ENCODE measurements around the gene RFFL. TPM values are rescaled to one million over a fixed set of nuclear protein-coding genes. Genes with fewer than 3 reads are reported as not detected.
A peak's percentile ranks its signal among the peaks of the same experiment; 100 is the strongest.

RFFL gene
- total RNA-seq, 1 experiment from 2014 or later: 37.7 TPM

DNA sequence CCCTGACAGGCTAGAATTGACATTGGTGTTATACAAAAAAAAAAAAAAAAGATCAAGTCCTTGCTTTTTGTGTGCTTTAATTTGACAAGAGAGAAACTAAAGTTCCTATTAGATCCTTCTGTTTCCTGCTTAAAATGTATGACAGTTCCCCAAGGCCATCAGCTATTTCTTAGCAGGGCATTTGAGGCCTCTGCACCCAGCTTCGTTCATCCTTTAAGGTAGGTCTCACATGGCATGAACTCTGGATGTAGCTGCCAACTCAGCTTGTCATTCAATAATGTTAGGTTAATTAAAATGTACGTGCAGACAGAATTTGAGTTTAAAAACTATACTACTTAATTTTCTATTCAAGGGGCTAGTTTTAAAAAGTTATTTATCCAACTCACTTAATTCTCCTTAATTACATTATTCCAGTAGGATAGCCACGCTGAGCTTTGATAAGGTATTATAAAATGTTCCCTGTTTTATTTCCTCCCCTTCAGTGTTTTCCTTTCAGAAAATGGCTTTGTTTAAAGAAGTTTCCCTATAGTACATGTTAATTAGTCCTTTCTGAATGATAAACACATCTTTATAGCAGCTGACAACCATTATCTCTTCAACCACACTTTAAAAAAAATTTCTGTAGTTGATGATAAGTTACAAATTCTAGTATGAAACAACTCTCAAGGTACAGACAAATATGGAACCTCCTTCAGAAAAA lies 1.2 kb upstream of the RFFL start:
- H3K27ac ChIP-seq (ENCODE audit: low read length): peak overlapping the region; percentile 100
- H3K4me2 ChIP-seq (ENCODE audit: low read length): peak overlapping the region; percentile 65
- H3K4me3 ChIP-seq (ENCODE audit: low read length): peak overlapping the region; percentile 38; the same call in 1 of the 2 replicates
- H3K27me3 ChIP-seq (ENCODE audit: low read length): no peaks in the 10 kb centered on the region
- peak overlapping the region; percentile 88 for H3K9ac ChIP-seq (ENCODE audit: low read length)
- no peaks in the 10 kb centered on the region for H4K20me1 ChIP-seq (ENCODE audit: low read length)
- peaks cover 85% of the 10 kb centered on the region for H3K79me2 ChIP-seq (ENCODE audit: low read length)
- ChIA-PET POLR2A (ENCODE audit: unreplicated experiment) (no interaction called here), CTCF (interaction anchor here (0.6 to 0.8 kb wide), 2 partner anchors 25 to 55 kb away, joined by 3 to 7 read pairs; partner anchors contain the start of gene RAD51D)
- ATAC-seq: no peak
- DNase-seq: no peak
- intact Hi-C loops (cut with micrococcal nuclease): no loop called here
- no peak overlapping the region for H2AFZ ChIP-seq (ENCODE audit: low read length)
- peaks cover 34% of the 10 kb centered on the region for H3K36me3 ChIP-seq (ENCODE audit: low read depth, low read length)
- H3F3A ChIP-seq (ENCODE audit: low read length, unreplicated experiment): peaks cover 8% of the 10 kb centered on the region
- TF ChIP-seq, protein P1, sequence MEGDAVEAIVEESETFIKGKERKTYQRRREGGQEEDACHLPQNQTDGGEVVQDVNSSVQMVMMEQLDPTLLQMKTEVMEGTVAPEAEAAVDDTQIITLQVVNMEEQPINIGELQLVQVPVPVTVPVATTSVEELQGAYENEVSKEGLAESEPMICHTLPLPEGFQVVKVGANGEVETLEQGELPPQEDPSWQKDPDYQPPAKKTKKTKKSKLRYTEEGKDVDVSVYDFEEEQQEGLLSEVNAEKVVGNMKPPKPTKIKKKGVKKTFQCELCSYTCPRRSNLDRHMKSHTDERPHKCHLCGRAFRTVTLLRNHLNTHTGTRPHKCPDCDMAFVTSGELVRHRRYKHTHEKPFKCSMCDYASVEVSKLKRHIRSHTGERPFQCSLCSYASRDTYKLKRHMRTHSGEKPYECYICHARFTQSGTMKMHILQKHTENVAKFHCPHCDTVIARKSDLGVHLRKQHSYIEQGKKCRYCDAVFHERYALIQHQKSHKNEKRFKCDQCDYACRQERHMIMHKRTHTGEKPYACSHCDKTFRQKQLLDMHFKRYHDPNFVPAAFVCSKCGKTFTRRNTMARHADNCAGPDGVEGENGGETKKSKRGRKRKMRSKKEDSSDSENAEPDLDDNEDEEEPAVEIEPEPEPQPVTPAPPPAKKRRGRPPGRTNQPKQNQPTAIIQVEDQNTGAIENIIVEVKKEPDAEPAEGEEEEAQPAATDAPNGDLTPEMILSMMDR (conservative IDR thresholded peaks at IDR 0.05; ENCODE audit: low read depth, low read length): no peak
- no peak for TF ChIP-seq EZH2 (IDR thresholded peaks at IDR 0.05; ENCODE audit: low read length, unreplicated experiment)
- no peak for TF ChIP-seq EZH2phosphoT487 (IDR thresholded peaks at IDR 0.05; ENCODE audit: borderline replicate concordance, low read length)
- no peaks in the 10 kb centered on the region for H3K9me2 ChIP-seq (replicated peaks; ENCODE audit: low read length)
- BruUV-seq (replicated peaks): no TSS peak
- no peaks in the 10 kb centered on the region for H3K9me3 ChIP-seq (ENCODE audit: low read length)
- peaks cover 27% of the 10 kb centered on the region for H3K4me1 ChIP-seq (ENCODE audit: insufficient read depth, low read length)

DNA sequence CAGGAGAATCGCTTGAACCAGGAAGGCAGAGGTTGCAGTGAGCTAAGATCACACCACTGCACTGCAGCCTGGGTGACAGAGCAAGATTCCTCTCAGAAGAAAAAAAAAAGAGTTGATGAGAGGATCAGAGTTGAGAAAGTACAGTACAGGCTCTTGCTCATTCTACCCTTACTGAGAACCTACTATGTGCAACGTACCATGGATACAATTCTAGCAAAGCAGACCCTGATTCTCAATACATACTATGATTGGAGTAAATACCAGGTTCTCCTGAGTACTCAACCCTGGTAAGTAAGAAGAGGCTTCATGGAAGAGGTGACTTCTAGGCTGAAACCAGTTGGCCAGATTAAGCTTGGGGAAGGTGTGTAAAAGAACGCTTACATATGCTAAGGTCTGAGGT lies 1.2 kb downstream of the RFFL start:
- Histone ChIP-seq H3K9me3 (ENCODE audit: low read length) (no peaks in the 10 kb centered on the region), H3K4me2 (ENCODE audit: low read length) (peak overlapping the region; percentile 48; the same call in 1 of the 2 replicates), H3K9ac (ENCODE audit: low read length) (peak overlapping the region; percentile 88), H3K4me1 (ENCODE audit: insufficient read depth, low read length) (peaks cover 40% of the 10 kb centered on the region), H3F3A (ENCODE audit: low read length, unreplicated experiment) (peaks cover 8% of the 10 kb centered on the region), H3K9me2 (replicated peaks; ENCODE audit: low read length) (no peaks in the 10 kb centered on the region), H3K27me3 (ENCODE audit: low read length) (no peaks in the 10 kb centered on the region), H3K27ac (ENCODE audit: low read length) (peak overlapping the region; percentile 100), H3K36me3 (ENCODE audit: low read depth, low read length) (peaks cover 21% of the 10 kb centered on the region), H2AFZ (ENCODE audit: low read length) (no peak overlapping the region), H3K4me3 (ENCODE audit: low read length) (no peak overlapping the region), H3K79me2 (ENCODE audit: low read length) (peaks cover 82% of the 10 kb centered on the region), H4K20me1 (ENCODE audit: low read length) (no peaks in the 10 kb centered on the region)
- TF ChIP-seq EZH2phosphoT487 (IDR thresholded peaks at IDR 0.05; ENCODE audit: borderline replicate concordance, low read length): no peak
- TF ChIP-seq, protein P1 (conservative IDR thresholded peaks at IDR 0.05; ENCODE audit: low read depth, low read length): no peak
- TF ChIP-seq EZH2 (IDR thresholded peaks at IDR 0.05; ENCODE audit: low read length, unreplicated experiment): no peak
- DNase-seq (no peak), ATAC-seq (no peak)
- intact Hi-C loops (cut with micrococcal nuclease): loop anchor here (2.0 kb wide), 1 partner anchor 34 kb away; no protein-coding TSS in a partner anchor
- POLR2A ChIA-PET (ENCODE audit: unreplicated experiment): no interaction called here
- no TSS peak for BruUV-seq (replicated peaks)
- CTCF ChIA-PET: no interaction called here

DNA sequence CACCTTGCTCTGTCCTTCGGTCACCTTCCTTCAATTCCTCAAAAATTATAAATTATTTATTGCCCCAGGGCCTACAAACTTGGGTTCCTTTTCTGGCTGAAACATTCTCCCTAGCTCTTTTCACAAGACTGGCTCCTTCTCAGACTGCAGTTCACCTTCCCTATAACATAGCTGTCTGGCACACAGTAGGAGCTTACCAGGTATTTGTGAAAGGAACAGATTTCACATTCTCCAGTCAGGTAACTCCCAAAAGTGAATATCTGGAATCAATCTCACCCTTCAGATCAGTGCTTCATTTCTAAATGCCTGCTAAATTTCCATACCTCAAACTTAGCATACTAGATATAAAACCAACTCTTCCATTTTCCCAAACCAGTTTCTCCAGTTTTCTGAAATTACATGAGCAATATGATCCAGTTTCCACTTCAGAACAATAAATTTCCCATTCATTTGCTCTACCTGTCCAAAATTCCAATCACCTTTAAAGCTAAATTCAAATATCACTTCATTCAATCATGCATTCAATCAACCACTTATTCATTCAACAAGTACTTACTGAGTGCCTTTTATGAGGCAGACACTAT lies 6.1 kb downstream of the RFFL start:
- BruUV-seq (replicated peaks): no TSS peak
- H3K4me1 ChIP-seq (ENCODE audit: insufficient read depth, low read length): peaks cover 18% of the 10 kb centered on the region
- no peaks in the 10 kb centered on the region for H3F3A ChIP-seq (ENCODE audit: low read length, unreplicated experiment)
- TF ChIP-seq, protein P1 (conservative IDR thresholded peaks at IDR 0.05; ENCODE audit: low read depth, low read length): no peak
- TF ChIP-seq EZH2 (IDR thresholded peaks at IDR 0.05; ENCODE audit: low read length, unreplicated experiment) (no peak), EZH2phosphoT487 (IDR thresholded peaks at IDR 0.05; ENCODE audit: borderline replicate concordance, low read length) (no peak)
- no peak overlapping the region for H2AFZ ChIP-seq (ENCODE audit: low read length)
- POLR2A ChIA-PET (ENCODE audit: unreplicated experiment): no interaction called here
- peaks cover 19% of the 10 kb centered on the region for H3K36me3 ChIP-seq (ENCODE audit: low read depth, low read length)
- intact Hi-C loops (cut with micrococcal nuclease): no loop called here
- peak overlapping the region; percentile 38 for H3K4me3 ChIP-seq (ENCODE audit: low read length)
- H3K9me3 ChIP-seq (ENCODE audit: low read length): no peaks in the 10 kb centered on the region
- H3K27ac ChIP-seq (ENCODE audit: low read length): peak overlapping the region; percentile 61
- H3K4me2 ChIP-seq (ENCODE audit: low read length): peak overlapping the region; percentile 69
- no peak for ATAC-seq
- H3K79me2 ChIP-seq (ENCODE audit: low read length): peaks cover 92% of the 10 kb centered on the region
- CTCF ChIA-PET: no interaction called here
- 0 out of 2 replicates have a peak overlapping the region, but pooled peaks have one; percentile 10 for H3K9ac ChIP-seq (ENCODE audit: low read length)
- H3K27me3 ChIP-seq (ENCODE audit: low read length): no peaks in the 10 kb centered on the region
- no peaks in the 10 kb centered on the region for H3K9me2 ChIP-seq (replicated peaks; ENCODE audit: low read length)
- DNase-seq: peak; percentile 69
- H4K20me1 ChIP-seq (ENCODE audit: low read length): no peaks in the 10 kb centered on the region

Data from PC-3 (cell line).